Cardiac ventricle fibroblast (primary cell): ENCODE measurements around the gene MAGOHB. TPM values are rescaled to one million over a fixed set of nuclear protein-coding genes. Genes with fewer than 3 reads are reported as not detected.

Source experiments
- total RNA-seq: library from RNA; depleted of rRNA; stranded (reverse); fragments of >200 nt; gene quantifications from 2 replicates; pipeline ENCODE4 v1.2.3, GENCODE V29; 2015

The MAGOHB gene
- total RNA-seq, result 4.7 and 7.2 TPM in 2 replicates

DNA sequence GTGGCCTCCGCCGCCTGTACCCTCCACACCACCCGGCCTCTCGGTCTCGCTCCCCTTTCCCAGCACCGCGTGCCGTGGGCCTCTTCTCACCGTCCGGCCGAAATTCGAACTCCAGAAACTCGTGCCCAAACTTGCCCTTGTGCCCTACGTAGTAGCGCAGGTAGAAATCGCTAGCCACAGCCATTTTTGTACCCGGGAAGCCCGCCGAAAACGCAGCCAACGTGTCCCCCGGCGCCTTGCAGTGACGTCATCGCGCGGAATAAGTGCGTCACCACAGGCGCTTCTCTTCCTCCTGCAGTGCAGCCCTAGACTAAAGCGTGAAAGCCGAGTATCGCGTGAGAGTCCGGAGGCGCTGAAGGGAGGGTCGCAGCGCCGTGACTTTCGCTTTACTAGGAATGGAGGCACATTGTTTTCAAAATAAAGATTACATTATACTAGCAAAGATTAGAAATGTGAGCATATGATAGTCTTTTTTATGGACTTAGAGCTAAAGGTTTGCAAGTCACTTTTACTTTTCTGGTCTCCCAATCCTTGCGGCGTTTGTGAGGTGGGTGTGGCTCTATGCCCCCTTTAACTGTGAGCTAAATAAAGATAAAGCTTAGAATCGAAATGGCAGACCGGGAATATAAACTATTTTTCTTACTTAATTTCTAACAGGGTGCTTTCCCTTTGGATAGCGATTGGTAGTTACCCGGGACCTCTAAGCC is at the start of gene MAGOHB:
MAGOHB (minus strand) TSS at position 261 of the 707 bp plus-strand sequence; CDS start at position 184, 77 bp downstream.

Other genes starting within 250 kb of the MAGOHB start
- gene KLRK1, start 223.6 kb downstream of the MAGOHB start, total RNA-seq, result not detected in 2 replicates
- not detected in 2 replicates for gene KLRC4, start 203.9 kb downstream of the MAGOHB start, total RNA-seq
- gene KLRC3, start 193.0 kb downstream of the MAGOHB start, total RNA-seq, result not detected in 2 replicates
- gene KLRC2, start 177.6 kb downstream of the MAGOHB start, total RNA-seq, result not detected in 2 replicates
- not detected in 2 replicates for gene KLRC1, start 160.2 kb downstream of the MAGOHB start, total RNA-seq
- 0.25 and 0.29 TPM in 2 replicates for gene EIF2S3B, start 107.7 kb downstream of the MAGOHB start, total RNA-seq
- not detected in 2 replicates for gene STYK1, start 60.4 kb upstream of the MAGOHB start, total RNA-seq
- 266 and 290 TPM in 2 replicates for gene YBX3, start 109.7 kb upstream of the MAGOHB start, total RNA-seq
- not detected in 2 replicates for gene TAS2R7, start 189.0 kb upstream of the MAGOHB start, total RNA-seq
- gene TAS2R8, start 193.7 kb upstream of the MAGOHB start, total RNA-seq, result not detected in 2 replicates
- gene TAS2R9, start 196.6 kb upstream of the MAGOHB start, total RNA-seq, result not detected in 2 replicates
- gene TAS2R10, start 212.7 kb upstream of the MAGOHB start, total RNA-seq, result 1.9 TPM in 1 of 2 replicates, not detected in the other
- not detected in 2 replicates for gene PRR4, start 235.9 kb upstream of the MAGOHB start, total RNA-seq